HepG2 (cell line): Measurements from ENCODE around the gene SNPH. TPM values are rescaled to one million over a fixed set of nuclear protein-coding genes. Genes with fewer than 3 reads are reported as not detected.

Experiments used
- EEA1 ChIP-seq: sonication (generic); formaldehyde crosslinking; IDR thresholded peaks from 2 replicates; pipeline ENCODE4 v1.5.1; 2020; ENCODE audit warnings: mild to moderate bottlenecking, missing genetic modification reagents, borderline replicate concordance
- FOSL1 ChIP-seq: sonication (generic); formaldehyde crosslinking; IDR thresholded peaks from 2 replicates; pipeline ENCODE4 v1.9.0; 2021; ENCODE audit warnings: missing genetic modification reagents, borderline replicate concordance
- HOXA9 ChIP-seq: sonication (generic); formaldehyde crosslinking; IDR thresholded peaks from 2 replicates; pipeline ENCODE4 v1.8.1; 2022; ENCODE audit warnings: missing genetic modification reagents, mild to moderate bottlenecking, moderate library complexity, borderline replicate concordance
- JUND ChIP-seq: sonication (generic); formaldehyde crosslinking; IDR thresholded peaks from 2 replicates; pipeline ENCODE4 v1.8.0; 2022; ENCODE audit warnings: mild to moderate bottlenecking, missing genetic modification reagents
- LCORL ChIP-seq, 2 experiments: fragments of 450-650 bp in 1 of 2; sonication (generic) in 1 of 2; formaldehyde crosslinking in 1 of 2; IDR thresholded peaks; 2 replicates each; pipeline versions ENCODE4 v1.5.0 to v1.6.1; 2017 to 2020; ENCODE audit warnings: antibody characterized with exemption in 1 of 2, missing genetic modification reagents in 1 of 2
- MED8 ChIP-seq: sonication (generic); formaldehyde crosslinking; IDR thresholded peaks from 2 replicates; pipeline ENCODE4 v1.8.1; 2023; ENCODE audit warnings: mild to moderate bottlenecking, missing genetic modification reagents; ENCODE audit not compliant: insufficient replicate concordance
- MIER2 ChIP-seq: IDR thresholded peaks from 2 replicates; pipeline ENCODE4 v1.6.1; 2016; ENCODE audit warnings: missing biosample characterization, missing genetic modification reagents
- SATB2 ChIP-seq: sonication (generic); formaldehyde crosslinking; IDR thresholded peaks from 2 replicates; pipeline ENCODE4 v1.5.0; 2020; ENCODE audit warnings: missing genetic modification reagents
- SPEN ChIP-seq: sonication (generic); formaldehyde crosslinking; IDR thresholded peaks from 2 replicates; pipeline ENCODE4 v1.5.1; 2020; ENCODE audit warnings: low read depth, mild to moderate bottlenecking, missing genetic modification reagents
- ZBTB42 ChIP-seq: sonication (generic); formaldehyde crosslinking; IDR thresholded peaks from 2 replicates; pipeline ENCODE4 v1.5.0; 2020; ENCODE audit warnings: mild to moderate bottlenecking, missing genetic modification reagents
- ZNF101 ChIP-seq: sonication (generic); formaldehyde crosslinking; IDR thresholded peaks from 2 replicates; pipeline ENCODE4 v1.4.0; 2020; ENCODE audit warnings: mild to moderate bottlenecking, low read depth, missing genetic modification reagents, borderline replicate concordance
- ZNF331 ChIP-seq: sonication (generic); formaldehyde crosslinking; IDR thresholded peaks from 2 replicates; pipeline ENCODE4 v1.4.0; 2020; ENCODE audit warnings: missing genetic modification reagents
- ZNF354B ChIP-seq: sonication (generic); formaldehyde crosslinking; IDR thresholded peaks from 2 replicates; pipeline ENCODE4 v1.8.0; 2022; ENCODE audit warnings: mild to moderate bottlenecking, missing genetic modification reagents
- ZNF432 ChIP-seq: sonication (generic); formaldehyde crosslinking; IDR thresholded peaks from 2 replicates; pipeline ENCODE4 v1.5.0; 2020; ENCODE audit warnings: missing genetic modification reagents, mild to moderate bottlenecking, borderline replicate concordance
- ZNF652 ChIP-seq: IDR thresholded peaks from 2 replicates; pipeline ENCODE4 v1.6.1; 2016; ENCODE audit warnings: low read depth, borderline replicate concordance
- ZNF709 ChIP-seq: sonication (generic); formaldehyde crosslinking; IDR thresholded peaks from 2 replicates; pipeline ENCODE4 v1.5.0; 2020; ENCODE audit warnings: mild to moderate bottlenecking, missing genetic modification reagents
- polyA plus RNA-seq, 8 experiments: library from polyadenylated mRNA; depleted of rRNA in 3 of 8; stranded (reverse) in 7 of 8; unstranded in 1 of 8; fragments of >200 nt; fragmentation: Illumina TruSeq in 4 of 8; extraction: Trizol in 4 of 8; gene quantifications; 2 replicates each; pipeline versions ENCODE4 v1.2.1 to v1.2.3, GENCODE V29; 2011 to 2016; ENCODE audit warnings: low read depth in 4 of 8, missing spikeins in 1 of 8, mixed read lengths in 1 of 8; ENCODE audit not compliant: insufficient read depth in 1 of 8
- total RNA-seq, 5 experiments: library from RNA; depleted of rRNA; stranded (reverse); fragments of >200 nt; fragmentation: Illumina TruSeq; extraction: Trizol; gene quantifications; 2 replicates each; pipeline ENCODE4 v1.2.3, GENCODE V29; 2016; ENCODE audit warnings: low read depth in 1 of 5
- TF ChIP-seq, protein P1 (sequence below): sonication (generic); formaldehyde crosslinking; IDR thresholded peaks from 2 replicates; pipeline ENCODE4 v1.8.0; 2022; ENCODE audit warnings: mild to moderate bottlenecking, missing genetic modification reagents
- TF ChIP-seq, protein P2 (sequence below): sonication (generic); formaldehyde crosslinking; IDR thresholded peaks from 2 replicates; pipeline ENCODE4 v1.5.0; 2020; ENCODE audit warnings: mild to moderate bottlenecking, missing genetic modification reagents
- TF ChIP-seq, protein P3 (sequence below), 2 experiments: sonication (generic) in 1 of 2; formaldehyde crosslinking in 1 of 2; IDR thresholded peaks; 2 replicates each; pipeline versions ENCODE4 v1.4.0 to v1.6.1; 2016 to 2020; ENCODE audit warnings: borderline replicate concordance in 1 of 2, low read depth in 1 of 2, mild to moderate bottlenecking in 1 of 2, missing genetic modification reagents in 1 of 2

Gene SNPH
- total and polyA plus RNA-seq, 2 of the 13 experiments (the other 11 are each of a cell fraction or from before 2014, with no cell fraction given) = 0.09 TPM; not detected in 1

DNA sequence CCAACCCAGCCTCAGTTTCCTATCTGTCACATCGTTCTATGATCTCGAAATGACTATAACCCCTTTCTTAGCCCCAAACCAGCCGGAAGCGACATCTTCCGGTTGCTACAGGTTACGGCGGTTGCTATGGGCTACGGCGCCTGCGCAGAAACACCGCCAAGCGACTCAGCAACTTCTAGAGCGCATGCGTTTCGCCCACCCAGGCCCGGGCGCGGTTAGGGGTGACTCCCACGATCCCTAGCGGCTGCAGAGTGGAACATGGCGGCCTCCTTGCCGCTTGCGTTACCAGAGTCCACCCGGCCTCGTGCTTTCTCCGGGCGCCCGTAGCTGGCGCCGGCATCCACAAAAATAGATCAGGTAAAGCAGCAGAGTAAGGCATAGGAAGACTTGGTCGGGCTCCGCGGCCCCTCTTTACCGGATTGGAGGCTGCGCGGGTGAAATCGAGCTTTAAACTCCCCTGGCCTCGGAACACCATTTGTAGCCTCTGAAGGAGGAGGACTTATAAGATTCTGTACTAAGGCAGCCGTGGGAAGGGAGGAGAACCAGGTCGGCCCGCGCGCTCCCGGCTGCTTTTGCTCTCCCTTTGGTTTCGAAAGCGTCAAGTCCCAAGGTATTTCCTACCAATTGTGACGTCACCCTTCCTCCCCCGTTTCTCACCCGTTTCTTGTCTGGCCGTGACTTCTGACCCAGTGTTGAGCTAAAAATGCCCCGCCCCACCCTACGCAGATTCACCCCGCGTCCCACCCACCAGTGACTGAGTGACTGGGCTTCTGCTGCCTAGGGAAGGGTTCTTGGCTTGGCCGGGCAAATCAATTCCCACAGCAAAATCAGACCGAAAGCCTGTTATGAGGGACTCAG is 59.3 kb downstream of the SNPH start (continued):
- peak; percentile 57 for TF ChIP-seq ZNF652 (CRISPR knock-in tag)
- TF ChIP-seq, protein P1, sequence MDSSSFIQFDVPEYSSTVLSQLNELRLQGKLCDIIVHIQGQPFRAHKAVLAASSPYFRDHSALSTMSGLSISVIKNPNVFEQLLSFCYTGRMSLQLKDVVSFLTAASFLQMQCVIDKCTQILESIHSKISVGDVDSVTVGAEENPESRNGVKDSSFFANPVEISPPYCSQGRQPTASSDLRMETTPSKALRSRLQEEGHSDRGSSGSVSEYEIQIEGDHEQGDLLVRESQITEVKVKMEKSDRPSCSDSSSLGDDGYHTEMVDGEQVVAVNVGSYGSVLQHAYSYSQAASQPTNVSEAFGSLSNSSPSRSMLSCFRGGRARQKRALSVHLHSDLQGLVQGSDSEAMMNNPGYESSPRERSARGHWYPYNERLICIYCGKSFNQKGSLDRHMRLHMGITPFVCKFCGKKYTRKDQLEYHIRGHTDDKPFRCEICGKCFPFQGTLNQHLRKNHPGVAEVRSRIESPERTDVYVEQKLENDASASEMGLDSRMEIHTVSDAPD (CRISPR knock-in tag) = no peak
- peak; percentile 80; the same call in 1 of the 2 replicates for TF ChIP-seq ZBTB42 (CRISPR knock-in tag)
- TF ChIP-seq MED8 (CRISPR knock-in tag) = no peak
- peak; percentile 56; the same call in 1 of the 2 replicates for TF ChIP-seq MIER2 (CRISPR knock-in tag)
- TF ChIP-seq, protein P2, sequence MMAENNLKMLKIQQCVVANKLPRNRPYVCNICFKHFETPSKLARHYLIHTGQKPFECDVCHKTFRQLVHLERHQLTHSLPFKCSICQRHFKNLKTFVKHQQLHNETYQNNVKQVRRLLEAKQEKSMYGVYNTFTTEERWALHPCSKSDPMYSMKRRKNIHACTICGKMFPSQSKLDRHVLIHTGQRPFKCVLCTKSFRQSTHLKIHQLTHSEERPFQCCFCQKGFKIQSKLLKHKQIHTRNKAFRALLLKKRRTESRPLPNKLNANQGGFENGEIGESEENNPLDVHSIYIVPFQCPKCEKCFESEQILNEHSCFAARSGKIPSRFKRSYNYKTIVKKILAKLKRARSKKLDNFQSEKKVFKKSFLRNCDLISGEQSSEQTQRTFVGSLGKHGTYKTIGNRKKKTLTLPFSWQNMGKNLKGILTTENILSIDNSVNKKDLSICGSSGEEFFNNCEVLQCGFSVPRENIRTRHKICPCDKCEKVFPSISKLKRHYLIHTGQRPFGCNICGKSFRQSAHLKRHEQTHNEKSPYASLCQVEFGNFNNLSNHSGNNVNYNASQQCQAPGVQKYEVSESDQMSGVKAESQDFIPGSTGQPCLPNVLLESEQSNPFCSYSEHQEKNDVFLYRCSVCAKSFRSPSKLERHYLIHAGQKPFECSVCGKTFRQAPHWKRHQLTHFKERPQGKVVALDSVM = no peak; the same call in 1 of the 2 replicates
- TF ChIP-seq ZNF432 (CRISPR knock-in tag) = no peak
- no peak for TF ChIP-seq JUND (CRISPR knock-in tag)
- 0 out of 2 replicates have a peak, but pooled peaks have one; percentile 7 for TF ChIP-seq ZNF331 (CRISPR knock-in tag)
- TF ChIP-seq LCORL (IDR thresholded peaks at IDR 0.05) = no peak
- TF ChIP-seq LCORL (CRISPR knock-in tag; IDR thresholded peaks at IDR 0.05) = peak; percentile 63
- peak; percentile 73; the same call in 1 of the 2 replicates for TF ChIP-seq SATB2 (CRISPR knock-in tag)
- TF ChIP-seq, protein P3, sequence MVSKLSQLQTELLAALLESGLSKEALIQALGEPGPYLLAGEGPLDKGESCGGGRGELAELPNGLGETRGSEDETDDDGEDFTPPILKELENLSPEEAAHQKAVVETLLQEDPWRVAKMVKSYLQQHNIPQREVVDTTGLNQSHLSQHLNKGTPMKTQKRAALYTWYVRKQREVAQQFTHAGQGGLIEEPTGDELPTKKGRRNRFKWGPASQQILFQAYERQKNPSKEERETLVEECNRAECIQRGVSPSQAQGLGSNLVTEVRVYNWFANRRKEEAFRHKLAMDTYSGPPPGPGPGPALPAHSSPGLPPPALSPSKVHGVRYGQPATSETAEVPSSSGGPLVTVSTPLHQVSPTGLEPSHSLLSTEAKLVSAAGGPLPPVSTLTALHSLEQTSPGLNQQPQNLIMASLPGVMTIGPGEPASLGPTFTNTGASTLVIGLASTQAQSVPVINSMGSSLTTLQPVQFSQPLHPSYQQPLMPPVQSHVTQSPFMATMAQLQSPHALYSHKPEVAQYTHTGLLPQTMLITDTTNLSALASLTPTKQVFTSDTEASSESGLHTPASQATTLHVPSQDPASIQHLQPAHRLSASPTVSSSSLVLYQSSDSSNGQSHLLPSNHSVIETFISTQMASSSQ (IDR thresholded peaks at IDR 0.05; ENCODE audit: low read depth) = no peak
- TF ChIP-seq, protein P3 (CRISPR knock-in tag; IDR thresholded peaks at IDR 0.05; ENCODE audit: borderline replicate concordance) = no peak; the same call in 1 of the 2 replicates
- peak; percentile 92 for TF ChIP-seq SPEN (CRISPR knock-in tag)
- no peak for TF ChIP-seq ZNF101 (CRISPR knock-in tag)
- TF ChIP-seq HOXA9 (CRISPR knock-in tag) = no peak
- peak; percentile 96; the same call in 1 of the 2 replicates for TF ChIP-seq EEA1 (CRISPR knock-in tag)
- TF ChIP-seq ZNF709 (CRISPR knock-in tag) = peak; percentile 97
- no peak for TF ChIP-seq FOSL1 (CRISPR knock-in tag)
- TF ChIP-seq ZNF354B (CRISPR knock-in tag) = no peak
